Measurements from ENCODE around the gene LRRC1. TPM values are rescaled to one million over a fixed set of nuclear protein-coding genes. Genes with fewer than 3 reads are reported as not detected.

LRRC1 gene
- total RNA-seq, 1 donor from 2014 or later = 11.4 TPM

- DNase-seq (ENCODE audit: low read depth, low spot score) = no peak
Observed at GRCh38 chr6:53815381-53816119, 20.7 kb downstream of the LRRC1 start.

DNA sequence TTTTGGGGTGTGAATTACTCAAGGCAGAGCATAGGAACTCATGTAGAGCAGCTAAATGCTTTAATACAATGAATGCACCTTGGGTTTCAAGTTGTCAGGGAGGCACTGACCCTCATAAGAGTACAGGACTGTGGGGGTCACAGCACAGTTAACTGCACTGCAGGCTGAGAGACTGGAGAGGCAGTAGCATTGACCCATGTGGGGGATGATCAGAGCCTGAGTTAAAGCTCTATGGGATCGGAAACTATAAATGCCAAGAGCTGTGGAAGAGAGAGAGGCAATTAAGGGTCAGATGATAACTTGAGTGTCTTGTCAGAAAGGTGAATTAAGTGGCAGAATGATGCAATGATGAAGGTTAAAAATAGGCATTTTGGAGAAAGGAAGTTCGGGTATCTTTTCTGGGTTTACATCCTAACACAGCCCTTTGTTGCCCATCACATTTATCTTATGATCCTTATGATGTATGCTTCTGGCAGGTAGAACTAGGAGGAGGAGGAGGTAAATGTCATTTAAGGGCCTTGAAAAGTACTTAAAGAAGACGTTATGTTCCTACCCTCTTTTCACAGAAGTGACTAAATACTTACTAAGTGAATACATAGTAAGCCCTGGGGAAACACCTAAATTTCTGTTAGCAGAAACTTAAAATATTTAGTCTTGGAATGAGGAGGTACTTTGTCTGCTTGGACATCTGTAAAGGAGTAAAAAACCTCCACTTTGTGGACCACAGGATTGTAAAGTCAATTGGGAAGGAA, 24.2 kb downstream of the LRRC1 start:
- no peak for DNase-seq (ENCODE audit: low read depth, low spot score)

- DNase-seq (ENCODE audit: low read depth, low spot score) = no peak
Observed at GRCh38 chr6:53822401-53823125, 27.8 kb downstream of the LRRC1 start.

GRCh38 chr6:53824714-53825113, 29.9 kb downstream of the LRRC1 start:
- DNase-seq (ENCODE audit: low read depth, low spot score) = no peak

DNA sequence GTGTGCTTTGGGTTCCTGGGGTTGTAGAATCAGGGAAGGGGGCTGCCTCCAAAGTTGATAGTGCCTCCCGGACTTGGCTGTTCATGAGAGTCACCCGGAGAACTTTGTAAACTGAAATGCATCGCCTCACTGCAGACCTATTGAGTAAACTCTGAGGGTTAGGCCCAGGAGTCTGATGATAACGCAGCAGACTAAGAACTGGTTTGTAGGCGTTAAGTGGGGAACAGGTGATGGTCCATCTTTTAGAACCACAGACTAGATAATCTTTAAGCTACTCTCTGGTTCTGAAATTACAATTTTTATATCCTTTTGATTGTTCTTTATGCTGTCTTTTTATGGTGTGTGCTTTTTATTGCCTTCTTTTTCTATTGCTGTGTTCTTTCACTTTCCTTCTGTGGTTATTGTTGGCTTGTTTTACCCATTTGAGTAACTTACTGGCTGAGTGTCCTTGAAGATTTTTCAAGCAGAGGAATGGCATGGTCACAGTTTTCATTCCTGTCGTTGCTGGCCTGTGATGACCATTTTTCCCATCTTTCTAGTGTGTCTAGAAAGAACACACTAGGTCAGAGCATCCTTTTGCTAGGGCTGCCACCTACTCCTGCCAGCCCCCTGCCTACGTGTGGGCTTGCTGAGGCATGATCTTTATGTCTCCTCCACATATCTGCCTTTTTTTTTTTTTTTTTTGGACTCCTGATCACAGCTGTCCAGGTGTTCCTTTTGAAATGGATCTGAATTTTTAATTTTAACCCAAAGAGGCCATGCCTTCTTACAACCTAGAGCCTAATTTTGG, 30.9 kb downstream of the LRRC1 start:
- DNase-seq (ENCODE audit: low read depth, low spot score) = no peak

DNA sequence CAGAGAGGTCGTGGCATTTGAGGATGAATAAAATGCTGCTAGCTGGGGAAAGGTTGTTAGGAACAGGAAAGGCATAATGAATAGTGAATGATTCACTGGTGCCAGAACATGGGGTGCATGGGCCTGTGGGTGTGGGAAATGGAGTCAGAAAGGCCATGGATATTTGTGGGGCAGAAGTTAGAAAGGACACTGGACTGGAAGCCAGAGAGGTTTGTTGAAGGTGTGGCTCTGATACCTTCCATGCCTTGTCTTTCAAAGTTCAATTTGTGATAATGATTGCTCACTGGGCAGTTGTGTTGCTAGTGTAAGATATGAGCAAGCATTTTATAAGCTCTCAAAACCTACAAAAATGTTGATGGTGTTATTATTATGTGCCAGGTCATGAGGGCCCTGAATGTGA, 32.7 kb downstream of the LRRC1 start:
- no peak for DNase-seq (ENCODE audit: low read depth, low spot score)

DNA sequence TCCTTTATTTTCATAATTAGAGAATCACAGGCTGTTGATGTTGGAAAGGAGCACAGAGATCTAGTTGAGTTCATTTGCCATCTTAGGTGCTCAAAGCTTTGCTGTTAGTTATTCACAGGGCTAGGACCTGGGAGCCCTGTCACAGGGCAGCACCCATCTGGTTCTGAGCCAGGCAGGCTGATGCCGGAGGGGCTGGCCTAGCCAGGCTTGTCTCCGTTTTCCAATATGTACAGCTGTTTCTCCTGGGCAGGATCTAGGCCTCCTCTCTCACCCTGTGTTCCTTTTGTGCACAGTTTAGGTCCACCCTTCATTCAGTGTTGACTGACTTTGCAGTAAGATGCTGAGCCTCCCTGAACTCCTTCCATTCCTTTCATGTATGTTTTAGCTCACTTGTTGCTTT, 33.4 kb downstream of the LRRC1 start:
- DNase-seq (ENCODE audit: low read depth, low spot score) = no peak

- DNase-seq (ENCODE audit: low read depth, low spot score) = no peak
Observed at GRCh38 chr6:53828966-53829697, 34.3 kb downstream of the LRRC1 start.

- DNase-seq (ENCODE audit: low read depth, low spot score) = no peak
Observed at GRCh38 chr6:53829698-53830221, 35.0 kb downstream of the LRRC1 start.

- no peak for DNase-seq (ENCODE audit: low read depth, low spot score)
Observed at GRCh38 chr6:53830366-53830765, 35.6 kb downstream of the LRRC1 start.

- DNase-seq (ENCODE audit: low read depth, low spot score) = no peak
Observed at GRCh38 chr6:53831081-53831869, 36.5 kb downstream of the LRRC1 start.

DNA sequence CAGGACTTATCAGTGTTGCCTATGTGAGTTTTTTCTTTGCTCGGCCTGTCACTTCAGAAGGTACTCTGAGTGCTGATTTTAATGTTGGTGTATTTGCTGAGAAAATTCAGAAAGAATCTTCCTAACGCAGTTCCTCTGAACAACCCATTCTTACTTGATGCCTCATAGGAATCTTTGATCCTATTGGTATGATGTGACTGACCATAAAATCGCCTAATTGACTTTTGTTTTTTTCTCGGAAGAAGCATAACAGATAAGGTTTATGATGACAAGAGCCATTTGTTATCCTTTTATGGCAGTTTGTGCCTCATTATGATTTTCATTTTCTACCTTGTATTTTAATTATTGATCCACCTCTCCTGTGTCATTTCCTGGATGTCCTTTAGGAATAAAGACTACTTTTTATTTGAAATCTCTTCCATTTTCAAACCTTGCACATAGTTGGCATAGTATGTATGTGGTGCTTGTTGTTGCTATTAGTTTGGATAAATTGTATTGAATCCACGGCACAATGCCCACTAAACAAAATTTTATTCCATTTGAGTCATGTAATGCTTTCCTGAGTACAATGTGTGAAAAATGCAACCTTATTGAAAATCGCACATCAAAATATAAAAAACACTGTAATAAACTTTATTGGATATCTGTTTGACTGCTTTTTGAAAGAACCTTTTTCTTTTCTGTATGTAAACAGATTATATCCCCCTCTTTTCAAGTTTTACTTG, 37.3 kb downstream of the LRRC1 start:
- DNase-seq (ENCODE audit: low read depth, low spot score) = no peak

DNA sequence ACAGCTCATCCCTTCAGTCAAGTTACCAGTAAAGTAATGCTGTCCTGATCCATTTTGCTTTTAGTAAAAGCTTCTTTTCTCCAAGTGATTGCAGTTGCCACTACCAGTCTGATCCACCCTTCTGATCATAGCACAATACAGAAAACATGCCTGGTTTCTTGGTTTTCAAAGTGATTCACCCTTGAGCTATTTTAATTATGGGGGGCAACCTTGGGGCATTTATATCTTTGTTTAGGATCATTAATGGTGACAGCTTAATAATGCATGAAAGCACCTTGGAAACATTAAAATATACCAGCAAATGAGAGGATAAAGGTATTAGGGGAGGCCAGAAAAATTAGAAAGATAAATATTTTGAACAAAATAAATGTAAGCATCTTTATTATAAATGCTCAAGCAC, 38.4 kb downstream of the LRRC1 start:
- DNase-seq (ENCODE audit: low read depth, low spot score) = no peak

- DNase-seq (ENCODE audit: low read depth, low spot score) = no peak
Observed at GRCh38 chr6:53834132-53834531, 39.3 kb downstream of the LRRC1 start.

GRCh38 chr6:53837865-53838769, 43.3 kb downstream of the LRRC1 start:
- DNase-seq (ENCODE audit: low read depth, low spot score) = no peak

DNA sequence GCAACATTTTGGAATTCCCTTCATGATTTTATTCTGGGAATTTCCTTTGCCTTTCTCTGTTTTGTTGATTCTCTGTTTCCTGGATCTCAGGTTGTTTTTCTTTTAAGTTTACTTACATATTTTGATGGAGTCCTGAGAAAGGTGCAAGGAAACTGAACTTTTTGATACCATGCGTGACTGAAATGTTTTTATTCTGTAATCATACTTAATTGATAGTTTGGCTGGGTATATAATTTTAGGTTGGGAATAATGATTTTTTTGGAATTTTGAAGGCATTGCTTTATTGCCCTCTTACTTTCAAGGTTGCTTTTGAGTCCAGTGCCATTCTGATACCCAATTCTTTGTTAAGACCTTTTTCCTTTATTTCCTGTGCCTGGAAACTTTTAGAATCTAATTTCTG, 45.2 kb downstream of the LRRC1 start:
- DNase-seq (ENCODE audit: low read depth, low spot score) = no peak

GRCh38 chr6:53845280-53846195, 50.7 kb downstream of the LRRC1 start:
- DNase-seq (ENCODE audit: low read depth, low spot score) = no peak
